Neural cell (in vitro differentiated cells): ENCODE measurements around the gene ANAPC2.

ENCODE experiments used
- EZH2 ChIP-seq: fragments of 200-600, 300-800 bp; shearing (Covaris generic), sonication (generic); IDR thresholded peaks from 2 replicates; pipeline ENCODE4 v1.6.1; 2014; ENCODE audit warnings: antibody characterized with exemption, low read length, borderline replicate concordance, mild to moderate bottlenecking; ENCODE audit not compliant: insufficient read depth, poor library complexity, severe bottlenecking
- POLR2AphosphoS5 ChIP-seq: IDR thresholded peaks from 2 replicates; pipeline ENCODE4 v1.6.1; 2012
- SMC3 ChIP-seq: fragments of 450-650 bp; conservative IDR thresholded peaks from 2 replicates; pipeline ENCODE4 v1.6.1; 2014; ENCODE audit warnings: antibody characterized with exemption, mild to moderate bottlenecking, moderate library complexity; ENCODE audit not compliant: poor library complexity
- TAF1 ChIP-seq: IDR thresholded peaks from 2 replicates; pipeline ENCODE4 v1.6.1; 2012; ENCODE audit warnings: low read depth
- TF ChIP-seq, protein P1 (sequence below): fragments of 450-650 bp; IDR thresholded peaks from 2 replicates; pipeline ENCODE4 v1.5.1; 2014; ENCODE audit warnings: antibody characterized with exemption, mild to moderate bottlenecking, moderate library complexity; ENCODE audit not compliant: poor library complexity, severe bottlenecking
- TF ChIP-seq, protein P2 (sequence below): IDR thresholded peaks from 2 replicates; pipeline ENCODE4 v1.6.1; 2012; ENCODE audit warnings: borderline replicate concordance

DNA sequence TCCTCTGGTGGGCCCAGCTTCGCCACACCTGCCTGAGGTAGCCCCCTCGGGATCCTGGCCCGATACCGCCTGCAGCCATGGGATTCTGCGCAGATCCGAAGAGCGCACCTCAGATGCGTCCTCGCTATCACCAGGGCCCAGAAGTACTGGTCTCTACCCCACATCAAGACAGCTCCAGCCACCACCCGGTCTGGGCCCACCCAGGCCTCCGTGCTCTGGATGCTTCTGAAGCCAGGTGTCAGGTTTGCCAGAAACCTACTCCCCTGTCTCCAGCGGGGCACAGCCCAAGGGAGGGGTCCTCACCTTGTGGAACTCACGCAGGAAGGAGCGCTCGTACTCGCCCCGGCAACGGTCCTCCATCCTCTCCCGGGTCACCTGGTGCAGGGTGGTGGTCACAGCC, 2.4 kb downstream of the ANAPC2 start:
- TF ChIP-seq TAF1 (no peak), SMC3 (no peak), POLR2AphosphoS5 (no peak), EZH2 (no peak)
- TF ChIP-seq, protein P1, sequence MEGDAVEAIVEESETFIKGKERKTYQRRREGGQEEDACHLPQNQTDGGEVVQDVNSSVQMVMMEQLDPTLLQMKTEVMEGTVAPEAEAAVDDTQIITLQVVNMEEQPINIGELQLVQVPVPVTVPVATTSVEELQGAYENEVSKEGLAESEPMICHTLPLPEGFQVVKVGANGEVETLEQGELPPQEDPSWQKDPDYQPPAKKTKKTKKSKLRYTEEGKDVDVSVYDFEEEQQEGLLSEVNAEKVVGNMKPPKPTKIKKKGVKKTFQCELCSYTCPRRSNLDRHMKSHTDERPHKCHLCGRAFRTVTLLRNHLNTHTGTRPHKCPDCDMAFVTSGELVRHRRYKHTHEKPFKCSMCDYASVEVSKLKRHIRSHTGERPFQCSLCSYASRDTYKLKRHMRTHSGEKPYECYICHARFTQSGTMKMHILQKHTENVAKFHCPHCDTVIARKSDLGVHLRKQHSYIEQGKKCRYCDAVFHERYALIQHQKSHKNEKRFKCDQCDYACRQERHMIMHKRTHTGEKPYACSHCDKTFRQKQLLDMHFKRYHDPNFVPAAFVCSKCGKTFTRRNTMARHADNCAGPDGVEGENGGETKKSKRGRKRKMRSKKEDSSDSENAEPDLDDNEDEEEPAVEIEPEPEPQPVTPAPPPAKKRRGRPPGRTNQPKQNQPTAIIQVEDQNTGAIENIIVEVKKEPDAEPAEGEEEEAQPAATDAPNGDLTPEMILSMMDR, result no peak
- TF ChIP-seq, protein P2, sequence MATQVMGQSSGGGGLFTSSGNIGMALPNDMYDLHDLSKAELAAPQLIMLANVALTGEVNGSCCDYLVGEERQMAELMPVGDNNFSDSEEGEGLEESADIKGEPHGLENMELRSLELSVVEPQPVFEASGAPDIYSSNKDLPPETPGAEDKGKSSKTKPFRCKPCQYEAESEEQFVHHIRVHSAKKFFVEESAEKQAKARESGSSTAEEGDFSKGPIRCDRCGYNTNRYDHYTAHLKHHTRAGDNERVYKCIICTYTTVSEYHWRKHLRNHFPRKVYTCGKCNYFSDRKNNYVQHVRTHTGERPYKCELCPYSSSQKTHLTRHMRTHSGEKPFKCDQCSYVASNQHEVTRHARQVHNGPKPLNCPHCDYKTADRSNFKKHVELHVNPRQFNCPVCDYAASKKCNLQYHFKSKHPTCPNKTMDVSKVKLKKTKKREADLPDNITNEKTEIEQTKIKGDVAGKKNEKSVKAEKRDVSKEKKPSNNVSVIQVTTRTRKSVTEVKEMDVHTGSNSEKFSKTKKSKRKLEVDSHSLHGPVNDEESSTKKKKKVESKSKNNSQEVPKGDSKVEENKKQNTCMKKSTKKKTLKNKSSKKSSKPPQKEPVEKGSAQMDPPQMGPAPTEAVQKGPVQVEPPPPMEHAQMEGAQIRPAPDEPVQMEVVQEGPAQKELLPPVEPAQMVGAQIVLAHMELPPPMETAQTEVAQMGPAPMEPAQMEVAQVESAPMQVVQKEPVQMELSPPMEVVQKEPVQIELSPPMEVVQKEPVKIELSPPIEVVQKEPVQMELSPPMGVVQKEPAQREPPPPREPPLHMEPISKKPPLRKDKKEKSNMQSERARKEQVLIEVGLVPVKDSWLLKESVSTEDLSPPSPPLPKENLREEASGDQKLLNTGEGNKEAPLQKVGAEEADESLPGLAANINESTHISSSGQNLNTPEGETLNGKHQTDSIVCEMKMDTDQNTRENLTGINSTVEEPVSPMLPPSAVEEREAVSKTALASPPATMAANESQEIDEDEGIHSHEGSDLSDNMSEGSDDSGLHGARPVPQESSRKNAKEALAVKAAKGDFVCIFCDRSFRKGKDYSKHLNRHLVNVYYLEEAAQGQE, result no peak
